ENCODE results near the gene OR7E24. TPM values are rescaled to one million over a fixed set of nuclear protein-coding genes. Genes with fewer than 3 reads are reported as not detected.
"Not testable (repeated sequence)": the region's sequence is repeated elsewhere in the genome, so short reads cannot be mapped to it uniquely, and the experiment has no call there.

Gene OR7E24
- total RNA-seq, result not detected
- long read RNA-seq, donor 1, result 0 reads
- long read RNA-seq, donor 2, result 0 reads

DNA sequence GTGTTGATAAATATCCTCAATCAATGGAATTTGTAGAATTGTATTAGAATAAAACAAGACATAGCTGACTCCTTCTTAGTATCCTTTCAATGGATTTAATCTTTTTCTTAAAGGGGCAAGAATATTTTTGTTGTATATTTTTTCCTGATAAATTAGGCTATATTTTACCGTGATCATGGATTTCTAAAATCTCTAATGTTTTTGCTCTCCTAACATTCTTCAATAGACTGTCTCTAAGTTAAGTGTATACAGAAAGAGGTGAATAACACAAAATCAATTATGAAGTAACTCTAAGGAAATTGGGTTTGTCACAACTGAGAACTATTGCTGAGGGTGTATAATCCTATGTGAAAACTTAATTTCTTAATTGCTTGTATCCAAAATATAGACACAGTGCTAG lies at the start of gene OR7E24:
OR7E24 (plus strand) TSS at position 301 of the 400 bp plus-strand sequence. CDS start 114 bp downstream, outside the sequence.
- no peak for DNase-seq (ENCODE audit: low spot score)
- intact Hi-C loops (cut with DNase I), result no loop called here

DNA sequence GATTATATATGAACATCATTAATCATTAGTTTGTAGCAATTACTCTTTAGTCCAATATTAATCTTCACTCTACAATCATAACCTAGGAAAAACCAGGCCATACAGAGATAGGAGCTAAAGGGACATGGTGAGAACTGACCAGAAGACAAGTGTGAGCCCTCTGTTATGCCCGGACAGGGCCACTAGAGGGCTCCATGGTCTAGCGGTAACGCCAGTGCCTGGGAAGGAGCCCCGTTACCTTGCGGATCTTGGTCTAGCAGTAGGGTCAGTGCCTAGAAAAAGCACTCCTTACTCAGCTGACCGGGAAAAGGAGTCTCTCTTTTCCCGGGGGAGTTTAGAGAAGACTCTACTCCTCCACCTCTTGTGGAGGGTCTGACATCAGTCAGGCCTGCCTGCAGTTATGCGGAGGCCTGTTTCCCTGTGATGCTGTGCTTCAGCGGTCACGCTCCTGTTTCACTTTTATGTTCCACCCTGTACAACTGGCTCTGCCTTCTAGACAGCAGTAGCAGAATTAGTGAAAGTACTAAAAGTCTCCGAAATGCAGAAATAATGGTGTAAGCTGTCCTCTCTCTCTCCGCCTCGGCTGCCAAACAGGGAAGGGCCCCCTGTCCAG lies 45.1 kb upstream of the OR7E24 start:
- DNase-seq (ENCODE audit: low spot score), result peak; percentile 86
- intact Hi-C loops (cut with DNase I), result loop anchor here in 1 of 2 donors (10.0 kb wide), 1 partner anchor 589 kb away; no protein-coding TSS in a partner anchor

DNA sequence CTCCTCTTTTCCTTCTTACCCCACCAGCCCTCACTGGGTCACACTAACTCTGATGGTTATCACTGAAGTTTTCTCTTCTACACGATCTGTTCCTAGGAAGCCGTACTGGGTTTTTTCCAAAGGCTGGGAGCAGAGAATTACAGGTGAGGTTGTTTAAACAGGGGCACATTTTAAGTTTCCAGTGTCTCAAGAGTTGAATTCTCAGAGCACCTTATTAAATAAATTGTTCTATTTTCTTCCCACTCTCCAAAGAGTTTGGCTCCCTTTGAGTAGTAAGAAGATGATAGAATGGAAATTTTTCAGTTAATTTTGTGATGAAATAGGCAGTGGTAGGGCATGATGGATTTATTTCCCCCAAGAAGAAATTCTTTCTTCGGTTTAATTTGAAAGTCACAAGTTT lies 31.2 kb upstream of the OR7E24 start, which contains the start of gene OR7D4:
OR7D4 (minus strand) TSS at position 101 of the 400 bp plus-strand sequence. CDS start 4,752 bp downstream, outside the sequence.
- DNase-seq (ENCODE audit: low spot score), result no peak
- intact Hi-C loops (cut with DNase I), result no loop called here

DNA sequence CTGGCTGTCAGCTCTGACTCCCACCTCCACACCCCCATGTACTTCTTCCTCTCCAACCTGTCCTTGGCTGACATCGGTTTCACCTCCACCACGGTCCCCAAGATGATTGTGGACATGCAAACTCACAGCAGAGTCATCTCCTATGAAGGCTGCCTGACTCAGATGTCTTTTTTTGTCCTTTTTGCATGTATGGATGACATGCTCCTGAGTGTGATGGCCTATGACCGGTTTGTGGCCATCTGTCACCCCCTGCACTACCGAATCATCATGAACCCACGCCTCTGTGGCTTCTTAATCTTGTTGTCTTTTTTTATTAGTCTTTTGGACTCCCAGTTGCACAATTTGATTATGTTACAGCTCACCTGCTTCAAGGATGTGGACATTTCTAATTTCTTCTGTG lies 506 bp downstream of the OR7E24 start:
- DNase-seq (ENCODE audit: low spot score), result no peak
- intact Hi-C loops (cut with DNase I), result no loop called here

DNA sequence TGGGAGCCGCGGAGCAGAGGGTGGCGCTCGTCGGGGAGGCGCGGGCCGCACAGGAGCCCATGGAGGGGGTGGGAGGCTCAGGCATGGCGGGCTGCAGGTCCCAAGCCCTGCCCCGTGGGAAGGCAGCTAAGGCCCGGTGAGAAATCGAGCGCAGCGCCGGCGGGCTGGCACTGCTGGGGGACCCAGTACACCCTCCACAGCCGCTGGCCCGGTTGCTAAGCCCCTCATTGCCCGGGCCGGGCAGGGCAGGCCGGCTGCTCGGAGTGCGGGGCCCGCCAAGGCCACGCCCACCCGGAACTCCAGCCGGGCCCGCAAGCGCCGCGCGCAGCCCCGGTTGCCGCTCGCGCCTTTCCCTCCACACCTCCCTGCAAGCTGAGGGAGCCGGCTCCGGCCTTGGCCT lies 32.8 kb downstream of the OR7E24 start:
- DNase-seq (ENCODE audit: low spot score); intact Hi-C loops (cut with DNase I): not testable (repeated sequence)

DNA sequence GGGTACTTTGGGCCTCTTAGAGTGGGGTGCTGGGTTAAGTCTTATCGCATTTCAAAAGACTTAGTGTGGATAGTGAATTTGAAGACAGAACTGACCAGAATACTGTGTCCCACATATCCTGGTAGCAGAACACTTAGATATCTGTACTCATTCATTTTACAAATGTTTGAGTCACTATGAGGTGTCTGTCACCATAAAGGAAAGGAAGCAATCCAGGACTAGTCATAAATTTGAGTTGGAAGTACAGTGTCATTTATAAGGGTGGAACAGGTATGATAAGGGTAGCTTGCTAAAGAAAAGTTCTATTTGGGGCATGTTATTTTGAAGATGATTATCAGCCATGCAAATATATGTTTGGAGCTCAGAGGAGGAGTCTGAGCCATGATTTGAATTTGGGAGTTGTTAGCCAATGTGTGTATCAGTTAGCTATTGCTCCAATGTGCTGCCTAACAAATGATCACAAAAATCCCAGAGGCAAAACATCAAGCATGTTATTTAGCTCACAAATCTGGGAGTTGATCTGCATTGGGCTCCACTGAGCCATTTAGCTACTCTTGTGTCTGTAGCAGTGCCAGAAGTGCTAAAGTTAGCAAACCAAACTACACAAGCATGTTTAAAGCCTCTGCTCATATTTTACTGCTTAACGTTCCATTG lies 38.6 kb downstream of the OR7E24 start:
- intact Hi-C loops (cut with DNase I), result no loop called here
- no peak for DNase-seq (ENCODE audit: low spot score)

DNA sequence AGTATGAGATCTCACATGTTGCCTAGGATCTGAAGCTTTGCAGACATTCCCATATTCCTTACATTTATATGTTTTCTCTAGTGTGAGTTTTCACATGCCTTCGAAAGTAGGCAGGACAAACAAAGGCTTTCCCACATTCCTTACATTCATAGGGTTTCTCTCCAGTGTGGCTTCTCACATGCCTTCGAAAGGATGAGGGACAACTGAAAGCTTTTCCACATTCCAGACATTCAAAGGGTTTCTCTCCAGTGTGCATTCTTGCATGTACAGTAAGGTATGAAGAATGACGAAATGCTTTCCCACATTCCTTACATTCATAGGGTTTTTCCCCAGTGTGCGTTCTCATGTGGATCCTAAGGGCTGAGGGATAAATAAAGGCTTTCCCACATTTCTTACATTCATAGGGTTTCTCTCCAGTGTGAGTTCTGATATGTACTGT lies 44.7 kb downstream of the OR7E24 start:
- intact Hi-C loops (cut with DNase I), result no loop called here
- no peak for DNase-seq (ENCODE audit: low spot score)

DNA sequence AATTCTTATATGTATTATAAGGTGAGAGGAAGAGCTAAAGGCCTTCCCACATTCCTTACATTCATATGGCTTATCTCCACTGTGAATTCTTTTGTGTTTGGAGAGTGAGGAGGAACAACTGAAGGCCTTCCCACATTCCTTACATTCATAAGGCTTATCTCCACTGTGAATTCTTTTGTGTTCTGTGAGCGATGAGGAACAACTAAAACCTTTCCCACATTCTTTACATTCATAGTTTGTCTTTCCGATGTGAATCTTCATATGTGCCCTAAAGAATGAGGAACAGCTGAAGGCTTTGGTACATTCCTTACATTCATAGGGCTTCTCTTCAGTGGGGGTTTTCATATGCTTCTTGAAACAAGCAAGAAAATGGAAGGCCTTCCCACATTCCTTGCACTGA lies 45.6 kb downstream of the OR7E24 start:
- DNase-seq (ENCODE audit: low spot score), result no peak
- intact Hi-C loops (cut with DNase I), result no loop called here

Other genes with a start within 250 kb of the OR7E24 start
- under 1 TPM; under 0.01 to 0.10 TPM for gene MUC16, start 240.5 kb upstream of the OR7E24 start, total RNA-seq
- gene OR1M1, start 163.9 kb upstream of the OR7E24 start, total RNA-seq, result not detected
- gene OR7G2, start 143.5 kb upstream of the OR7E24 start, total RNA-seq, result not detected
- not detected for gene OR7G1, start 135.2 kb upstream of the OR7E24 start, total RNA-seq
- not detected for gene OR7G3, start 124.0 kb upstream of the OR7E24 start, total RNA-seq
- gene ZNF317, start 110.5 kb upstream of the OR7E24 start, total RNA-seq, result 10 to 100 TPM; 16.5 to 22.7 TPM
- not detected for gene OR7D2, start 72.0 kb upstream of the OR7E24 start, total RNA-seq
- not detected for gene OR7D4, start 31.3 kb upstream of the OR7E24 start, total RNA-seq
- 1 to 10 TPM; 7.0 to 7.5 TPM for gene ZNF699, start 58.9 kb downstream of the OR7E24 start, total RNA-seq
- 10 to 100 TPM; 14.2 to 19.9 TPM for gene ZNF559, start 73.2 kb downstream of the OR7E24 start, total RNA-seq
- 1 to 10 TPM; 1.9 to 4.0 TPM for gene ZNF177, start 112.1 kb downstream of the OR7E24 start, total RNA-seq
- 10 to 100 TPM; 19.3 to 20.0 TPM for gene ZNF266, start 184.6 kb downstream of the OR7E24 start, total RNA-seq
- not detected for gene ZNF560, start 247.7 kb downstream of the OR7E24 start, total RNA-seq

Measured in posterior vena cava (tissue), 2 donors.